HTR-8/SVneo (cell line): Measurements from ENCODE around the gene SOCS3.
"Not testable (repeated sequence)": the region's sequence is repeated elsewhere in the genome, so short reads cannot be mapped to it uniquely, and the experiment has no call there.

ENCODE experiments used
- DNase-seq: peaks from one replicate; pipeline ENCODE4 v3.0.0; 2011; ENCODE audit warnings: low spot score, mixed read lengths; ENCODE audit not compliant: insufficient read length
- FAIRE-seq: peaks from 2 replicates; lab custom pipeline; 2011; peaks lifted over from hg19 to GRCh38; lab: Jason Lieb, UNC

Gene SOCS3

DNA sequence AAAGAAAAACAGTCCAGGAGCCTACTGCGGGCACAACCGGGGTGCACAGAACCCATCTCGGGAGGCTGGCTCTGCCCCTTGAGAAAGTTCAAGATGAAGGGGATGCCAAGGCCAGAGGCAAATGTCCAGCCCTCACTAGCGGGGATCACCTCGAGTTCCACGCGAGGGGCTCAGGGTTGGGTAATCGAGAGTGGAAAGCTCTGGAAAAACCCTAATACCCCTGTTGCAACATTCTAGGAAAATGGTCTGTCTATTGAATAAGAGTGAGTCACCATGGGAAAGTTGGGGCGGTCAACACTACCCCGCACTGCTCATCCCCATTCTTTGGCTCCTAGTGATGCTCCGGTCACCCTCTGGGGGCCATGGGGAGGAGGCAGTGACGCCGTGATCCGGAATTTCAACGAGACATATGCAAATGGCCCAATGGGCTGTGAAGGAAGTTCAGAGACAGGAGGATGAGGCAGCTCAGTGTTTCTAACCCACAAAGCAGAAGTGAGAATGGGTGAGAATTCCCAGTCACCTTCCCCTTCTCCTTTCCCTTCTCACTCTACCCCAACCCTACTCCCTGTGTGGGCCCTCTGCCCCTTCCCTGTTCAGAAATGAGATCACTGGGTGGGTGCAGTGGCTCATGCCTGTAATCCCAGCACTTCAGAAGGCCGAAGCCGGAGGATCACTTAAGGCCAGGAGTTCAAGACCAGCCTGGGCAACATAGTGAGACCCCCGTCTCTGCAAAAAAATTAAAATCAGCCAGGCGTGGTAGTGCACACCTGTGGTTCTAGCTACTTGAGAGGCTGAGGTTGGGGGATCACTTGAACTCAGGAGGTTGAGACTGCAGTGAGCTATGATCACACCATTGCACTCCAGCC, 22.4 kb downstream of the SOCS3 start:
- FAIRE-seq (peak; percentile 77), DNase-seq (no peak)

DNA sequence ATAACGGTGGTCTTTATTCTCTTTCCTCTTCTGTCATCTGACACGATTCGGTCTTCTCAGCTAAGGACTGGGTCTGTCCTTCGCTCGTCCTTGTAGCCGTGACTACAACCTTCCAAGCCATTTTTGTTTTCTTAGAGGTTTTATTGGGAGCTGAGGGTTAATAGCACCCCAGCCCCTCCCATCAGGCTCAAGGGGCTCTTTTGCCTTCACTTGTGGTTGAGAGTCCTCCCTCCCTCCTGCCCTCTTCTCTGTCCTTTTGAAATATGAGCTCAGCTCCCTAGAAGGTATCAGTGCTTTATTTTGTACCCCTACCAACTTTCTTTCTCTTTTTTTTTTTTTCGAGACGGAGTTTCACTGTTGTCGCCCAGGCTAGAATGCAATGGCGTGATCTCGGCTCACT, 24.7 kb downstream of the SOCS3 start:
- DNase-seq (no peak), FAIRE-seq (no peak)

- no peak for DNase-seq
- FAIRE-seq = no peak
Observed at GRCh38 chr17:78332991-78333390, 26.9 kb downstream of the SOCS3 start.

GRCh38 chr17:78331355-78331754, 28.5 kb downstream of the SOCS3 start:
- not testable (repeated sequence) for DNase-seq, FAIRE-seq

- no peak for DNase-seq
- peak; percentile 62 for FAIRE-seq
Observed at GRCh38 chr17:78330570-78331224, 29.2 kb downstream of the SOCS3 start.

- DNase-seq (peak; percentile 85), FAIRE-seq (peak; percentile 23)
Observed at GRCh38 chr17:78329263-78330059, 30.4 kb downstream of the SOCS3 start.

- no peak for FAIRE-seq
- no peak for DNase-seq
Observed at GRCh38 chr17:78327880-78328279, 32.0 kb downstream of the SOCS3 start.

DNA sequence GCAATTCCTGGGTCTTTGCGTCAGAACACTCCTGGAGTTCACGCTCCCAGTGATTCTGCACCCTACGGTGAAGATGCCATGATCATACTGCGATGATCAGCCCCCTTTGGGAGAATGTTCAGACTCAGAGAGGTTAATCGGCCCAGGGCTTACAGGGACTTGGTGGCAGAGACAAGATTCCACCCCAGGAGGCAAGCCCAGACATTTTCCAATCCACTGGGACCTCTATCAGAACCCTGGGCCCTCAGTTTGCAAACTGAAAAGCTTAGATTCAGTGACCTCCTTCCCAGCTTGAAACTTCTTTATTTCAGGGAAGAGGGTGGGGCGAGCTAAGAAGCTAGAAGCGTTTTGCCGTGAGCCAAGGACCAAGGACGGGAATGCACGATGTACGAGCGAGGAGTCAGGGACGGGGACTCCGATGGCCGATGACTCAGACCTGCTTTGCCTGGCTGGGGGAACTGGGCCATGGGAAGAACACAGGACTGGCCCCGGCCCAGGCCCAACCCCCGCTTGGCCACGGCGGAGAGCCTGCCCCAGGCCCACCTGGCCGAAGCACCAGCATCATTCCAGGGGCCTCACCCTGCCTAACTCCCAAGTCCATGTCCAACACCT, 34.7 kb downstream of the SOCS3 start:
- no peak for DNase-seq
- no peak for FAIRE-seq

GRCh38 chr17:78324391-78325075, 35.3 kb downstream of the SOCS3 start:
- DNase-seq = no peak
- no peak for FAIRE-seq

- FAIRE-seq (no peak), DNase-seq (no peak)
Observed at GRCh38 chr17:78323826-78324390, 36.0 kb downstream of the SOCS3 start.

- DNase-seq (no peak), FAIRE-seq (no peak)
Observed at GRCh38 chr17:78322858-78323455, 36.9 kb downstream of the SOCS3 start.

- FAIRE-seq = no peak
- DNase-seq = no peak
Observed at GRCh38 chr17:78322327-78322857, 37.5 kb downstream of the SOCS3 start.

DNA sequence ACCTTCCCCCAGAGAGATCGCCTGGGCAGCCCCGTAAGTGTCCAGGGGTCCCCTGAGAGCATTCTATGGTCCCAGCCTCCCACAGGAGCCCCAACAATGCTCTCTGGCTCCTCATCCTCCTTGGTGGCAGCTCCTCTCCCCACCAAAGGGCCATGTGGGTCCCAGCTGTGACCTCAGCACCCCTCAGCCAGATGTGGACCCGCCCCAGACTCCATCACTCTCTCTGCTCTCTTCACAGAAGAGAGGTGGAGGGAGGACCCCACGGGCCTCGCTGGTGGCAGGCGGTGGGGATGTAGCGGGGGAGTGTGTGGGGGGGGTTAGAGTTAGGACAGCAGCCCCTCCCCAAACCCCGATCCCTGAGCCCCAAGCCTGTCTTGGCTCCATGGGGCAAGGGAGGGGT, 41.0 kb downstream of the SOCS3 start:
- DNase-seq (no peak), FAIRE-seq (no peak)

DNA sequence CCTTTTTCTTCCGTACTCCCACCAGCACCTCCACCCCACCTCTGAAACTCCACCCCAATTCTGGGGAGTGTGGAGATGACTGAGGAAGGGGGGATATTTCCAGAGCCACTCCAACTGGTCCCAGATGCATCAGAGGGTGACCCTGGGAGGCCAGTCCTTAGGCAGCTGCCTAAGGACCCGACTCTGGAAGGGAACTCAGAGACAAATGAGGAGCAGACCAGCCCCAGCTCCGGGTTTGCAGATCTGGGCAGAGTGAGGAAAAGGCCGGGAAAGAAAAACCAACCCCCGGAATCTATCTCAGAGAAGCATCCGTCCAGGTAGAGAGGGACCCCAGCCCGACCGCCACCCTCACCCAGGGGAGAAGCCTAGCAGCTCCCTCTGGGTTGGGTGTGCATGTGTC, 41.5 kb downstream of the SOCS3 start:
- DNase-seq (no peak), FAIRE-seq (no peak)

DNA sequence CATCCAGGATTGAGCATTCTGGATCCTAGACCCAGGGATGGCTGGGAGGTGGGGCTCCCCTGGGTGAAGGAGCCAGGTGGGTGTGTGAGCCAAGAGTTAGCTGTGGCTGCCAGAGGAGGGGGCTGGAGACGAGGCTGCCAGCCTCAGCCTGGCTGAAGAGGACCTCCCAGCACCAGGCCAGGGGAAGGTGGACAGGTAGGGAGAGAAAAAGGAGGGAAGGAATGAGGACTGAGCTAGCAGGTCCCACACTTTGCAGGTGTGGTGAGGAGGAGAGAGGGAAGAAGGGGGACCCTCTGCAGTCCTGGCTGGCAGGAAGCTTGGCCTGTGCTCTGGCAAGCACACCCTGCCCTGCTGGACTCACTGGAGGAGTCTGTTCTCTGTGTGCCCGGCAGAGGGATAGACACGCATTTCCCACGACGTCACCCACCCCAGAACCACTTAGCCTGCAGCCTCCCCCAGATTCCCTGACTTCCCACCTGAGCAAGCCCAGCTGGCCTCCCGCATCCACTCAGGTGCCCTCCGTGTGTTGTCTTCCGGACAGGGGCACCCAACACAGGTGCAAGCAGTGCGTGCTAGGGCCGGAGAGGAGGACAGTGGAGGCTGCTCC, 42.0 kb downstream of the SOCS3 start:
- DNase-seq (no peak), FAIRE-seq (no peak)

DNA sequence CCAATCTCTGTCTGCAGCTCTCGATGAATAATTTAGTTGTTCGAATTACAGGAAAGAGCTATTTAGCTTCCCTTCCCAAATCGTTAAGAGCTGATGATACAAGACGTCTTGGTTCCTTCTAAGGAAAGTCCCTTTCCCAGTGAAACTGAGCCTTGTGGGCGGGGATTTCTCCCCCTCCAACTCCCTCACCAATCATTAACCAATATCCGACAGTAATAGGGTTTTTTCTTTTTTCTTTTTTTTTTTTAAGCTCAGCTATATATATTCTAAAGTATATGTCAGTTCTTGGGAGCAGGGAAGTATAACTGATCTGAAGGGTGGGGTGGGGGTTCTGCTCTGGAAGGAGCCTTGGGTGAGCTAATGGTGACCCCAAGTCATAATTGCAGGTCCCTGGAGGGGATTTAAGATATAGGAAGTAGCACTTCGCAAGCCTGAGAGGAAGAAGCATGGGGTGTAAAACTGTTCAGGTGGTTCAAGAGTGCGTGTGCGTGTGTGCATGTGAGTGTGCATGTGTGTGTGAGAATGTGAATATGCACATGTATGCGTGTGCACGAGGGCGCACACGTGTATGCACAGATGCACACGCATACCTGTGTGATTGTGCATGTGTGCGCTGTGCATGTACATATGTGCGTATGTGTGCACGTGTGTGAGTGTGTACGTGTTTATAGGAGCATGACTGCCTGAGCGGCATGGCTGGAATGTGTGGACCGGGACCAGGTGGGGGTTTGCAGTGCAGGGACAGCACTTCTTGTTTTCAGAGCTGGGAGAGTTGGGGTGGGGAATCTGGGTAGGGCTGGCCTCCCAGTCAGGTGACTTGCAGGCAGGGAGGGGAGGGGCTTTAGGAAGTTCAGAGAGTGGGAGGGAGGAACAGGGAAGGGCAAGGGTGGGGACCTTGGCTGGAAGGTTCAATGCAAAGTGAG, 42.7 kb downstream of the SOCS3 start:
- DNase-seq (no peak), FAIRE-seq (peak; percentile 95)

DNA sequence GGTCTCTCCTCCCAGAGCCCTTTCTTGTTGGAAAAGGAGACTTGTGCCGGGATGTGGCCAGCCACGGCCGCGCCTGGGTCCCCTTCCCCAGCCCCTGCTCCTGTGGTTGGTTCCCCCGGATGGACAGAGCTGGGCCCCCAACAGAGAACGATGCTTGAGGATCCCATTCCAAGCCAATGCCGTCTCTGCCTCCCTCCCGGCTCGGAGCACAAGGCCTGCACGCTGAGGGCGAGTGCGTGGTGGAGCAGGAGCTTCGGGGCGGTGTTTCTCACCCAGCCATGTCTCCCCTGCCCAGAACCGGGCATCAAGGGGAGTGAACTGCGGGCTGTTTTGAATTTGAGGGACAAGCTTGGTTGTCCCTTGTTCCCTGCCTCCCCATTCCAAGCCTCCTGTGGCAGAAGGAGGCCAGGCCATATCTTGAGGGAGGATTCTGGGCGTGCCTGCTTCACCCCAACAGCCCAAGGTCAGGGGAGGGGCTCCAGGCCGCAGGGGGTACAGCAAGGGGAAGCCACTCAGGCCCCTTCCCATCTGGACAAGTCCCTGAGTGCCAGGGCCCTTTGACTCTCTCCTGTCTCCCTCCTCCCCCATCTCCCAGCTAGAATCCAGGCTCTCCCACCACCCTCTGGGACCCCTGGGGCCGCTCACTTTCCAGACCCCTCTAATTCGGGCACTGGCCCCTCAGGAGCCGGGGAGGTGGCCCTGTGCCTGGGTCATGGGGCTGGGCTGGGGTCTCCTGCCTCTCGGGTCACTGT, 43.6 kb downstream of the SOCS3 start:
- FAIRE-seq (no peak), DNase-seq (no peak)
